Right lobe of liver (tissue), 6 donors: Measurements from ENCODE around the gene WNT8B. TPM values are rescaled to one million over a fixed set of nuclear protein-coding genes. Genes with fewer than 3 reads are reported as not detected.

ENCODE experiments used
- ATAC-seq, 4 donors: fragments of 200-7000 bp; cut with Tn5 transposase; one replicate each; pipeline ENCODE4 v1.9.1; 2020; ENCODE audit warnings: mild to moderate bottlenecking in 4 of 4, moderate library complexity in 4 of 4
- DNase-seq, 3 donors: peaks; one replicate each; pipeline ENCODE4 v3.0.0-alpha.2; 2020
- H3K27ac ChIP-seq, 3 donors: fragments of 200-600 bp; one replicate each; pipeline ENCODE4 v1.8.0; 2022
- H3K27me3 ChIP-seq, 2 donors: fragments of 200-600 bp; one replicate each; pipeline ENCODE4 v1.8.0; 2022
- H3K36me3 ChIP-seq, 4 donors: fragments of 200-600 bp; sonication (generic) in 1 of 4; one replicate each; pipeline versions ENCODE4 v1.5.1 to v1.8.0; 2017 to 2022; ENCODE audit warnings: control low read depth in 1 of 4
- H3K4me1 ChIP-seq, 4 donors: fragments of 200-600 bp; sonication (generic) in 1 of 4; one replicate each; pipeline versions ENCODE4 v1.5.1 to v1.8.0; 2017 to 2022; ENCODE audit warnings: control low read depth in 1 of 4
- H3K4me3 ChIP-seq, 3 donors: fragments of 200-600 bp; one replicate each; pipeline ENCODE4 v1.8.0; 2022
- H3K9me3 ChIP-seq, 4 donors: fragments of 200-600 bp; sonication (generic) in 1 of 4; one replicate each; pipeline versions ENCODE4 v1.5.1 to v1.8.0; 2017 to 2022; ENCODE audit warnings: control low read depth in 1 of 4
- CTCF ChIP-seq, 4 donors: fragments of 200-600 bp in 3 of 4; fragments of 450-650 bp in 1 of 4; IDR thresholded peaks; one replicate each; pipeline versions ENCODE4 v1.5.1 to v1.8.0; 2016 to 2022; ENCODE audit warnings: antibody characterized with exemption in 4 of 4, mild to moderate bottlenecking in 2 of 4
- POLR2A ChIP-seq: fragments of 450-650 bp; IDR thresholded peaks from one replicate; pipeline ENCODE4 v1.6.1; 2017; ENCODE audit warnings: antibody characterized with exemption, mild to moderate bottlenecking
- WGBS: methylation state at CpG from one replicate; pipeline ENCODE4 v1.1.6; 2018; ENCODE audit warnings: low coverage, low lambda C conversion rate; ENCODE audit not compliant: insufficient coverage; ENCODE audit errors: missing lambda C conversion rate; 5-methylcytosine and 5-hydroxymethylcytosine counted together
- intact Hi-C, 2 donors: fragments of 100-400 bp; cut with DNase I; formaldehyde crosslinking; loops; one replicate each; pipeline versions ENCODE4 v1.11.2 to v1.14.1; 2022
- total RNA-seq, 6 experiments: library from RNA; depleted of rRNA in 2 of 6; stranded (reverse); fragments of >200 nt in 2 of 6; fragmentation: NEBNext Ultra II Directional in 3 of 6; extraction: Animal tissue kit (Norgen Biotek cat#: 25700) in 3 of 6; gene quantifications; one replicate each; pipeline versions ENCODE4 v1.1.0 to v1.2.4, GENCODE V29; 2016 to 2023
- donor health status: DM: no; HTN: yes; CAD: no.
- donor health status: DM: no; HTN: no; CAD: no.
- donor health status: DM: no; HTN: no; CAD: no.
- donor health status: DM: no; HTN: yes; CAD: no.
- donor health status: DM: no; HTN: yes; CAD: no.

The WNT8B gene
- total RNA-seq, 6 experiments from 2014 or later: 0.19 TPM; not detected in 5

- intact Hi-C loops: no loop called here
- H3K27ac ChIP-seq: no peak overlapping the region
- H3K4me3 ChIP-seq: no peak overlapping the region
- no peaks in the 10 kb centered on the region for H3K9me3 ChIP-seq
- no peak for TF ChIP-seq POLR2A
- H3K27me3 ChIP-seq: no peaks in the 10 kb centered on the region
- ATAC-seq (no peak), DNase-seq (no peak)
- H3K4me1 ChIP-seq: peaks cover 0 to 14% (median 6%) of the 10 kb centered on the region in 4 donors
- WGBS: 74% methylated on average over 2 of the region's 2 CpGs
- peaks cover 0 to 40% (median 21%) of the 10 kb centered on the region in 4 donors for H3K36me3 ChIP-seq
Observed at GRCh38 chr10:100524638-100525037, 61.8 kb downstream of the WNT8B start.

GRCh38 chr10:100528123-100528886 lies 65.5 kb downstream of the WNT8B start:
- Histone ChIP-seq H3K36me3 (peaks cover 0 to 36% (median 19%) of the 10 kb centered on the region in 4 donors), H3K4me1 (peaks cover 0 to 12% (median 5%) of the 10 kb centered on the region in 4 donors), H3K9me3 (no peaks in the 10 kb centered on the region), H3K4me3 (peak overlapping the region; percentile 78 to 96 (median 86)), H3K27ac (no peak overlapping the region), H3K27me3 (no peaks in the 10 kb centered on the region)
- TF ChIP-seq CTCF (IDR thresholded peaks at IDR 0.05) (no peak), POLR2A (no peak)
- ATAC-seq (no peak), DNase-seq (no peak)
- intact Hi-C loops: no loop called here
- 52% methylated on average over 7 of the region's 7 CpGs for WGBS

DNA sequence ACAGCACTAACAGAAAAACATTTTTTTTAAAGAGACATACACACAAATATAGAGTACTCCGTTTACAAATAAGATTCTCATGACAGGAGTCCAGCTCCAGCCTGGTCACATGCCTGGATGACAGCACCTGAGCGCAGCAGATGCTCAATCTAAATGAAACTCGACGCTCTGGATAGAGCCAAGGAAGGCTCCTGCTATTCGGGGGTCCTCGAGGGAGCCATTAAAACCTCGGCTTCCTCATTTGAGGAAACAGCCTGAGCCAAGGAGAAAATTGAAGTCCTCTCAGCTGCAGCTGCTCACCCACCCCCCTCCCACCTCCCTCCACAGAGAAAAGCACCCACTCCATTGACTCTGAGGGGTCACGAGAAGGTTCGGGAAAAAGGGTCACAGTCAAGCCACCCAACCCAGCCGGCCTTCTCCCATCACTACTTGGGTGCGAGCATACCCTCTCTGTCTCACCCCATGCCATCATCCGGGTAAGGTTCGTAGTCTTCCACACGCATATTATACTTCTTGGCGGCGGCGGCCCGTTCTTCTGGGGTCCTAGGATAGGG lies 66.2 kb downstream of the WNT8B start:
- H3K36me3 ChIP-seq: peaks cover 0 to 29% (median 16%) of the 10 kb centered on the region in 4 donors
- no peaks in the 10 kb centered on the region for H3K27me3 ChIP-seq
- H3K4me1 ChIP-seq: peaks cover 0 to 12% (median 5%) of the 10 kb centered on the region in 4 donors
- intact Hi-C loops: no loop called here
- H3K27ac ChIP-seq: peak overlapping the region; percentile 59 to 67 (median 65)
- TF ChIP-seq POLR2A (no peak), CTCF (IDR thresholded peaks at IDR 0.05) (no peak)
- H3K4me3 ChIP-seq: peak overlapping the region; percentile 78 to 96 (median 86)
- DNase-seq: peak in 1 of 3 donors; percentile 30
- 2% methylated on average over 13 of the region's 18 CpGs for WGBS
- no peaks in the 10 kb centered on the region for H3K9me3 ChIP-seq
- ATAC-seq: peak in 1 of 4 donors; percentile 23

GRCh38 chr10:100529475-100530298 lies 66.9 kb downstream of the WNT8B start, which contains the start of gene NDUFB8:
Gene NDUFB8 (minus strand): TSS chr10:100529871. CDS start chr10:100529851, 20 bp downstream.
- Histone ChIP-seq H3K36me3 (peaks cover 0 to 22% (median 12%) of the 10 kb centered on the region in 4 donors), H3K27ac (peak within 1 kb of the TSS; percentile 59 to 67 (median 65)), H3K4me3 (peak within 1 kb of the TSS; percentile 78 to 96 (median 86)), H3K9me3 (no peaks in the 10 kb centered on the region), H3K4me1 (peaks cover 0 to 12% (median 5%) of the 10 kb centered on the region in 4 donors), H3K27me3 (no peaks in the 10 kb centered on the region)
- TF ChIP-seq CTCF (IDR thresholded peaks at IDR 0.05) (no peak), POLR2A (peak; percentile 34)
- peak; percentile 87 to 92 (median 91) for DNase-seq
- intact Hi-C loops: no loop called here
- under 1% methylated on average over 41 of the region's 43 CpGs for WGBS
- peak; percentile 89 to 96 (median 95) for ATAC-seq
